ENCODE data around the gene UBXN6.

The UBXN6 gene, protein sequence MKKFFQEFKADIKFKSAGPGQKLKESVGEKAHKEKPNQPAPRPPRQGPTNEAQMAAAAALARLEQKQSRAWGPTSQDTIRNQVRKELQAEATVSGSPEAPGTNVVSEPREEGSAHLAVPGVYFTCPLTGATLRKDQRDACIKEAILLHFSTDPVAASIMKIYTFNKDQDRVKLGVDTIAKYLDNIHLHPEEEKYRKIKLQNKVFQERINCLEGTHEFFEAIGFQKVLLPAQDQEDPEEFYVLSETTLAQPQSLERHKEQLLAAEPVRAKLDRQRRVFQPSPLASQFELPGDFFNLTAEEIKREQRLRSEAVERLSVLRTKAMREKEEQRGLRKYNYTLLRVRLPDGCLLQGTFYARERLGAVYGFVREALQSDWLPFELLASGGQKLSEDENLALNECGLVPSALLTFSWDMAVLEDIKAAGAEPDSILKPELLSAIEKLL
- long read RNA-seq, full-length matches to known transcripts, result 4 of 12 reads
- long read RNA-seq, partial matches to known transcripts, result 7 of 12 reads
- long read RNA-seq, other reads (novel, unspliced or antisense), result 1 of 12 reads

DNA sequence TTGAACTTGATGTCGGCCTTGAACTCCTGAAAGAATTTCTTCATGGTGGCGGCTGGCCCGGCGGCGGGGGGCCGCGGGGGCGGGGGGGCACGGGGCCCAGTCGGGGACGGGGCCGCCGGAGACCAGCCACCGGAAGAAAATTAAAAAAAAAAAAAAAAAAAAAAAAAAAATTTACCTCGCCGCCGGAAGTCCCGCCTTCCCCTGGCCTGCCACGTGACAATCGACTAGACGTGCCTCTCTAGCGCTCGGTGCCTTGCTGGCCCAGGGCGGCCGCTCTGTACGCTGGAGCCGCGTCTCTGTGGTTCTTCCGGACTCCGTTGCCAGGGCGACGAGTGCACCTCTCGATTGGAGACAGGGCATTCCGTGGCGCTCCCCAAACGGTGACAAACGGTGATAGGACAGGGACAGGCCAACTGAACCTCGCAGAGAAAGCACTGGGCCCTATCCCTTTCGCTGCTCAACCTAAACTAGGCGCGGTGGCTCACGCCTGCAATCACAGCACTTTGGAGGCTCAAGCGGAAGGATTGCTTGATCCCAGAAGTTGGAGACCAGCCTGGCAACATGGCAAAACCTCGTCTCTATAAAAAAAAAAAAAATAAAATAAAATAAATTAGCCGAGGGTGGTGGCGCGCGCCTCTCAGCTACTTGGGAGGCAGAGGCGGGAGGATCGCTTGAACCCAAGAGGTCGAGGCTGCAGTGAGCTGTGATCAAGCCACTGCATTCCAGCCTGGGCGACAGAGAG, at the start of gene UBXN6:
UBXN6 (minus strand) TSS at position 141 of the 742 bp plus-strand sequence; CDS start at position 44, 97 bp downstream.
- Histone ChIP-seq H3K27ac (replicated peaks) (peak within 1 kb of the TSS; percentile 74), H3K4me3 (replicated peaks; ENCODE audit: insufficient read depth, low read length) (peak within 1 kb of the TSS; percentile 78), H3K27me3 (ENCODE audit: insufficient read depth, poor library complexity, severe bottlenecking) (no peaks in the 10 kb centered on the region)
- peak; percentile 98 to 99 for DNase-seq (ENCODE audit: low read depth in 1 of 2, low spot score in 1 of 2)
- TF ChIP-seq, protein P1, sequence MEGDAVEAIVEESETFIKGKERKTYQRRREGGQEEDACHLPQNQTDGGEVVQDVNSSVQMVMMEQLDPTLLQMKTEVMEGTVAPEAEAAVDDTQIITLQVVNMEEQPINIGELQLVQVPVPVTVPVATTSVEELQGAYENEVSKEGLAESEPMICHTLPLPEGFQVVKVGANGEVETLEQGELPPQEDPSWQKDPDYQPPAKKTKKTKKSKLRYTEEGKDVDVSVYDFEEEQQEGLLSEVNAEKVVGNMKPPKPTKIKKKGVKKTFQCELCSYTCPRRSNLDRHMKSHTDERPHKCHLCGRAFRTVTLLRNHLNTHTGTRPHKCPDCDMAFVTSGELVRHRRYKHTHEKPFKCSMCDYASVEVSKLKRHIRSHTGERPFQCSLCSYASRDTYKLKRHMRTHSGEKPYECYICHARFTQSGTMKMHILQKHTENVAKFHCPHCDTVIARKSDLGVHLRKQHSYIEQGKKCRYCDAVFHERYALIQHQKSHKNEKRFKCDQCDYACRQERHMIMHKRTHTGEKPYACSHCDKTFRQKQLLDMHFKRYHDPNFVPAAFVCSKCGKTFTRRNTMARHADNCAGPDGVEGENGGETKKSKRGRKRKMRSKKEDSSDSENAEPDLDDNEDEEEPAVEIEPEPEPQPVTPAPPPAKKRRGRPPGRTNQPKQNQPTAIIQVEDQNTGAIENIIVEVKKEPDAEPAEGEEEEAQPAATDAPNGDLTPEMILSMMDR (IDR thresholded peaks at IDR 0.05; ENCODE audit: insufficient read depth, low read length), result no peak
- no peak for TF ChIP-seq SPI1 (IDR thresholded peaks at IDR 0.05; ENCODE audit: borderline replicate concordance, low read depth)
- peak; percentile 40; the same call in 1 of the 2 replicates for TF ChIP-seq POLR2AphosphoS5 (IDR thresholded peaks at IDR 0.05; ENCODE audit: low read depth)
- TF ChIP-seq GABPA (IDR thresholded peaks at IDR 0.05; ENCODE audit: low read depth), result peak; percentile 87

DNA sequence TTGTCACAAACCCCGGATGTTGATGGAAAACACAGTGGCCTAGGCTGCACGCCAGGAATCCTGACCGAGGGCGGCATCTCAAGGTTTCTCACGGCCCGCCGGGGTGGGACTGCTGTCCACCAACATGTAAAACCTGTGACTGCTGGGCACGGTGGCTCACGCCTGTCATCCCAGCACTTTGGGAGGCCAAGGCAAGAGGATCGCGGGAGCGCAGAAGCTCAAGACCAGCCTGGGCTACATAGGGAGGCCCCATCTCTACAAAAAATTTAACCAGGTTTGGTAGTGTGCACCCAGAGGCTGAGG, 49.5 kb upstream of the UBXN6 start:
- Histone ChIP-seq H3K27ac (replicated peaks) (no peak overlapping the region), H3K27me3 (ENCODE audit: insufficient read depth, poor library complexity, severe bottlenecking) (no peaks in the 10 kb centered on the region), H3K4me3 (replicated peaks; ENCODE audit: insufficient read depth, low read length) (no peak overlapping the region)
- DNase-seq (ENCODE audit: low read depth in 1 of 2, low spot score in 1 of 2), result no peak
- TF ChIP-seq, protein P2, sequence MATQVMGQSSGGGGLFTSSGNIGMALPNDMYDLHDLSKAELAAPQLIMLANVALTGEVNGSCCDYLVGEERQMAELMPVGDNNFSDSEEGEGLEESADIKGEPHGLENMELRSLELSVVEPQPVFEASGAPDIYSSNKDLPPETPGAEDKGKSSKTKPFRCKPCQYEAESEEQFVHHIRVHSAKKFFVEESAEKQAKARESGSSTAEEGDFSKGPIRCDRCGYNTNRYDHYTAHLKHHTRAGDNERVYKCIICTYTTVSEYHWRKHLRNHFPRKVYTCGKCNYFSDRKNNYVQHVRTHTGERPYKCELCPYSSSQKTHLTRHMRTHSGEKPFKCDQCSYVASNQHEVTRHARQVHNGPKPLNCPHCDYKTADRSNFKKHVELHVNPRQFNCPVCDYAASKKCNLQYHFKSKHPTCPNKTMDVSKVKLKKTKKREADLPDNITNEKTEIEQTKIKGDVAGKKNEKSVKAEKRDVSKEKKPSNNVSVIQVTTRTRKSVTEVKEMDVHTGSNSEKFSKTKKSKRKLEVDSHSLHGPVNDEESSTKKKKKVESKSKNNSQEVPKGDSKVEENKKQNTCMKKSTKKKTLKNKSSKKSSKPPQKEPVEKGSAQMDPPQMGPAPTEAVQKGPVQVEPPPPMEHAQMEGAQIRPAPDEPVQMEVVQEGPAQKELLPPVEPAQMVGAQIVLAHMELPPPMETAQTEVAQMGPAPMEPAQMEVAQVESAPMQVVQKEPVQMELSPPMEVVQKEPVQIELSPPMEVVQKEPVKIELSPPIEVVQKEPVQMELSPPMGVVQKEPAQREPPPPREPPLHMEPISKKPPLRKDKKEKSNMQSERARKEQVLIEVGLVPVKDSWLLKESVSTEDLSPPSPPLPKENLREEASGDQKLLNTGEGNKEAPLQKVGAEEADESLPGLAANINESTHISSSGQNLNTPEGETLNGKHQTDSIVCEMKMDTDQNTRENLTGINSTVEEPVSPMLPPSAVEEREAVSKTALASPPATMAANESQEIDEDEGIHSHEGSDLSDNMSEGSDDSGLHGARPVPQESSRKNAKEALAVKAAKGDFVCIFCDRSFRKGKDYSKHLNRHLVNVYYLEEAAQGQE (IDR thresholded peaks at IDR 0.05; ENCODE audit: insufficient replicate concordance, low read depth), result no peak
- TF ChIP-seq GABPA (IDR thresholded peaks at IDR 0.05; ENCODE audit: low read depth), result no peak
- no peak for TF ChIP-seq POLR2AphosphoS5 (IDR thresholded peaks at IDR 0.05; ENCODE audit: low read depth)
- TF ChIP-seq, protein P1 (IDR thresholded peaks at IDR 0.05; ENCODE audit: insufficient read depth, low read length), result no peak
- TF ChIP-seq SPI1 (IDR thresholded peaks at IDR 0.05; ENCODE audit: borderline replicate concordance, low read depth), result no peak

DNA sequence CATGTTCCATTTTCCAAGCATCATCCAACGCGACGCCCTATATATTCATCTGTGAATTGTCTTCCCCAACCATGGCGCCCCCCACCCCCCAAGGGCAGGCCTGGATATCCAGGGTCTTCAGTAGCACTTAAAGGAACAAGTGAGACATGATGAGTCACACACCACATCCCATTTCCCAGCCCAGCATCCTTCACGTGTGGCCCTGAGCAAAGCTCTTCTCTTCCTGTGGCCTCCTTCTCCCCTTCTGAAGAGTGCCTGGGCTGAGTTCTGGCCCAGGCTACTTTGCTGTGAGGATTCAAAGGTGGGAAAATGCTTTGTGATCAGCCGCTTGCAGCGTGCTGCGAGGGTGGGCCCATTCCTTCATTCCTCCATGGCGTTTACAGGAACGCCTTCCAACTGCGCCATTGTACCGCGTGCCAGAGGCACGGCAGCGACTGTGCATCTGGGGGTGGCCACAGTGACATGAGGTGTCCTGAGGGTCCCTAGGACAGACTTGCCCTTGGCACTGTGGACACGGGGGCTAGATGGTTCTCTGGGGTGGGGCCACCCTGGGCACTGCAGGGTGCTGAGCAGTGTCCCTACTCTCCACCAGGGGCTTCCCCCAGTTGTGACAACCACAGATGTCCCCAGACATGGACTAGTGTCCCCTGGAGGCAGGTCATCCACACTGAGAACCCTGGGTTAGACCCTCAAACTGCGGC, 49.0 kb upstream of the UBXN6 start:
- TF ChIP-seq GABPA (IDR thresholded peaks at IDR 0.05; ENCODE audit: low read depth) (no peak), POLR2AphosphoS5 (IDR thresholded peaks at IDR 0.05; ENCODE audit: low read depth) (no peak), SPI1 (IDR thresholded peaks at IDR 0.05; ENCODE audit: borderline replicate concordance, low read depth) (no peak)
- TF ChIP-seq, protein P1 (IDR thresholded peaks at IDR 0.05; ENCODE audit: insufficient read depth, low read length), result no peak
- TF ChIP-seq, protein P2 (IDR thresholded peaks at IDR 0.05; ENCODE audit: insufficient replicate concordance, low read depth), result no peak
- Histone ChIP-seq H3K27ac (replicated peaks) (no peak overlapping the region; the same call in 1 of the 2 replicates), H3K4me3 (replicated peaks; ENCODE audit: insufficient read depth, low read length) (no peak overlapping the region), H3K27me3 (ENCODE audit: insufficient read depth, poor library complexity, severe bottlenecking) (no peaks in the 10 kb centered on the region)
- DNase-seq (ENCODE audit: low read depth in 1 of 2, low spot score in 1 of 2), result peak; percentile 34 to 36
